T-helper 17 cell (primary cell): ENCODE measurements around the gene ZNF597. TPM values are rescaled to one million over a fixed set of nuclear protein-coding genes. Genes with fewer than 3 reads are reported as not detected.

Experiments
- ATAC-seq: fragments of 150-1000 bp; cut with Tn5 transposase; 2 replicates; pipeline ENCODE4 v1.10.0; 2021; ENCODE audit warnings: mild to moderate bottlenecking, moderate library complexity
- DNase-seq, 3 donors: peaks; one replicate each; pipeline versions ENCODE4 v3.0.0 to v3.0.0-alpha.2; 2020 to 2021
- H3K9me3 ChIP-seq: one replicate; pipeline ENCODE4 v1.7.0; 2013; ENCODE audit warnings: low read length, mild to moderate bottlenecking; ENCODE audit not compliant: control insufficient read depth, poor library complexity, severe bottlenecking
- H3K27ac Mint-ChIP-seq: one replicate; pipeline ENCODE4 v1.8.0; 2022; ENCODE audit warnings: mild to moderate bottlenecking, moderate library complexity, mixed read lengths
- H3K27me3 Mint-ChIP-seq: one replicate; pipeline ENCODE4 v1.8.0; 2022; ENCODE audit warnings: mixed read lengths
- H3K36me3 Mint-ChIP-seq: one replicate; pipeline ENCODE4 v1.8.0; 2022; ENCODE audit warnings: low read depth, mixed read lengths
- H3K4me1 Mint-ChIP-seq: one replicate; pipeline ENCODE4 v1.8.0; 2022; ENCODE audit warnings: mild to moderate bottlenecking, mixed read lengths
- H3K4me3 Mint-ChIP-seq: one replicate; pipeline ENCODE4 v1.8.0; 2022; ENCODE audit warnings: mild to moderate bottlenecking, moderate library complexity, mixed read lengths
- total RNA-seq, 4 donors: library from RNA in 2 of 4; stranded (reverse) in 2 of 4; gene quantifications; one replicate each; pipeline ENCODE4 v1.2.3 and lab custom pipeline; 2022 to 2026

ZNF597 gene
- total RNA-seq (1 to 10 TPM; 3.0 to 3.2 TPM), total RNA-seq (lab: John Stamatoyannopoulos, UW) (10.0 to 15.9 reads per million in 2 donors)

- DNase-seq (peak; percentile 57 to 71 (median 60)), ATAC-seq (peak; percentile 96)
- Mint-ChIP-seq H3K4me1 (peaks cover 9% of the 10 kb centered on the region), H3K4me3 (peak within 1 kb of the TSS; percentile 89), H3K27me3 (no peaks in the 10 kb centered on the region), H3K27ac (peak within 1 kb of the TSS; percentile 91), H3K36me3 (no peaks in the 10 kb centered on the region)
- H3K9me3 ChIP-seq = no peaks in the 10 kb centered on the region
Measured at GRCh38 chr16:3443108-3444031, at the start of gene ZNF597, which contains the start of gene NAA60. ZNF597 (minus strand) TSS chr16:3443504; CDS start chr16:3443153, 351 bp downstream. NAA60 (plus strand) TSS chr16:3443680; CDS start chr16:3476228, 32,548 bp downstream.

DNA sequence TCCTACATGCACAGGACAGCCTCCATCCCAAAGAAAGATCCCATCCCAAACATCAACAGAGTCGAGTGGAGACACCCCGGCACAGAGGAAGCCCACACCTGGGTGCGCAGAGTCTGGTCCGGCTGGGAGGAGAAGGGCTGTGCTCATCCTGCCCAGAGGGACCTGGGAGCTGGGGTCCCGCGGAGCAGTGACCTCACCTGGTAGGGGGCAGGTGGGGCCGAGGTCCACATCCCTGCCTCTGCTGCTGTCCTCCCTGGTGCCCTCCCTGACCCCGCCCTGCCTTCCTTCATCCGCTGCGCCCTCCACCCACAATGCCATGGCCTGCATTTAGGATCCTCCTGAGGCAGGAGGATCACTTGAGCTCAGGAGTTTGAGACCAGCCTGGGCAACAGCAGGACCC, 49.1 kb upstream of the ZNF597 start:
- H3K27ac Mint-ChIP-seq = no peak overlapping the region
- no peak overlapping the region for H3K4me3 Mint-ChIP-seq
- no peaks in the 10 kb centered on the region for H3K36me3 Mint-ChIP-seq
- DNase-seq (no peak), ATAC-seq (no peak)
- peaks cover 2% of the 10 kb centered on the region for H3K4me1 Mint-ChIP-seq
- H3K9me3 ChIP-seq = no peaks in the 10 kb centered on the region
- no peaks in the 10 kb centered on the region for H3K27me3 Mint-ChIP-seq

DNA sequence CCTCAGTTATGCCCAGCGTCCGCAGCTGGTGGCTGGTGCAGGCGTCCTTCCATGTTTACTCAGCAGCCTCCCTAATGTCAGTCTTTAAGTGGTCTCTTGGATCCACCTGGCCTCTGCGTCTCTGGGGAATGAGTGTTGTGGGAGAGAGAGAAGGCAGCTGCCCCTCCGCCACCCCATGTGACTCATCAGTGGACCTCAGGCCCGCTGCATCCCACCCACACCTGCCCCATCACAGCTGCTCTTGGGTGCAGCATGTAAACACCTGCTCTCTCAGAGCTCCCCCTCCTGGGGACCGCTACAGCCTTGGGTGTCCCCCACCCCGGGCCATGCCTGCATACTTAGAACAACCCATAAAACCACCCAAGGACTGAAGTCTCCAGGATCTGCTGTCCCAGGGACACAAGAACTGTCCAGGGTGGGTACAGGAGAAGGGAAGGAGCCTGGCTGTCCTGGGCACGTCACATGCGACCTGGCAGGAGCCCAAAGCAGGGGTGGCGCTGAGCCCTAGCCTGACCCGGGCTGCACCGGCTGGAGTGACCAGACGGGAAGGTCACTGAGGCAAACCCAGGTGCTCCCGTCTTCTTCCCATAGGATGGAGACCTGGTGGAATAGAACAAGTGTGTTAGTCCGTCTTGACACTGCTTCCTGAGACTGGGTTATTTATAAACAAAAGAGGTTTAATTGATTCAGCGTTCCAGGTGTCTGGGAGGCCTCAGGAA, 47.8 kb upstream of the ZNF597 start:
- peaks cover 2% of the 10 kb centered on the region for H3K4me1 Mint-ChIP-seq
- H3K27me3 Mint-ChIP-seq = no peaks in the 10 kb centered on the region
- peak overlapping the region; percentile 66 for H3K27ac Mint-ChIP-seq
- H3K4me3 Mint-ChIP-seq = no peak overlapping the region
- no peaks in the 10 kb centered on the region for H3K9me3 ChIP-seq
- ATAC-seq (no peak), DNase-seq (no peak)
- H3K36me3 Mint-ChIP-seq = no peaks in the 10 kb centered on the region

DNA sequence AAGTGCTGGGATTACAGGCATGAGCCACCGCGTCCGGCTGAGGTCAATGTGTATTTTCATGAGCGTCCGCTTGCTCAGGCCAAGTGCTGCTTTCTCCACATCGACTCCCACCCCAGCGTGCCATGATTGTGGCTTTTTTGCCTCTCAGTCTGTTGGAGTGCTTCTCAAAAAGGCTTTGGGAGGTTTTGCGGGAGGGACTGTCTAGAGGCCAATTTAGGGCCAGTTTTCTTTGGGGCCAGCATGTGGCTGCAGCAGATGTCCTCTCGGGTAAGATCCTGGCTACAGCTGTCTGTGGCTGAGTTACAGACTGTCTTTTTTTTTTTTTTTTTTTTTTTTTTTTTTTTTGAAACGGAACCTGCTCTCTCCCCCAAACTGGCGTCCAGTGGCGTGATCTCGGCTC, 45.5 kb upstream of the ZNF597 start:
- Mint-ChIP-seq H3K27me3 (no peaks in the 10 kb centered on the region), H3K4me3 (no peak overlapping the region), H3K27ac (no peak overlapping the region), H3K4me1 (peaks cover 2% of the 10 kb centered on the region), H3K36me3 (peaks cover 2% of the 10 kb centered on the region)
- no peak for DNase-seq
- H3K9me3 ChIP-seq = no peaks in the 10 kb centered on the region
- ATAC-seq = no peak

GRCh38 chr16:3487521-3488410, 44.5 kb upstream of the ZNF597 start:
- H3K27ac Mint-ChIP-seq = no peak overlapping the region
- peaks cover 5% of the 10 kb centered on the region for H3K36me3 Mint-ChIP-seq
- no peaks in the 10 kb centered on the region for H3K27me3 Mint-ChIP-seq
- no peak for ATAC-seq
- H3K4me3 Mint-ChIP-seq = peak overlapping the region; percentile 19
- H3K4me1 Mint-ChIP-seq = peaks cover 4% of the 10 kb centered on the region
- no peaks in the 10 kb centered on the region for H3K9me3 ChIP-seq
- DNase-seq = no peak

GRCh38 chr16:3486506-3487215, 43.4 kb upstream of the ZNF597 start:
- no peaks in the 10 kb centered on the region for H3K9me3 ChIP-seq
- H3K36me3 Mint-ChIP-seq = peaks cover 7% of the 10 kb centered on the region
- H3K4me3 Mint-ChIP-seq = no peak overlapping the region
- no peak overlapping the region for H3K27ac Mint-ChIP-seq
- no peaks in the 10 kb centered on the region for H3K27me3 Mint-ChIP-seq
- ATAC-seq = no peak
- H3K4me1 Mint-ChIP-seq = peaks cover 4% of the 10 kb centered on the region
- no peak for DNase-seq

GRCh38 chr16:3485821-3486505, 42.7 kb upstream of the ZNF597 start:
- H3K36me3 Mint-ChIP-seq = peaks cover 7% of the 10 kb centered on the region
- ATAC-seq (no peak), DNase-seq (no peak)
- H3K9me3 ChIP-seq = no peaks in the 10 kb centered on the region
- H3K27ac Mint-ChIP-seq = no peak overlapping the region
- H3K4me1 Mint-ChIP-seq = peaks cover 2% of the 10 kb centered on the region
- no peak overlapping the region for H3K4me3 Mint-ChIP-seq
- no peaks in the 10 kb centered on the region for H3K27me3 Mint-ChIP-seq

- no peaks in the 10 kb centered on the region for H3K9me3 ChIP-seq
- no peak for ATAC-seq
- Mint-ChIP-seq H3K27me3 (no peaks in the 10 kb centered on the region), H3K27ac (no peak overlapping the region), H3K36me3 (peaks cover 7% of the 10 kb centered on the region), H3K4me3 (no peak overlapping the region), H3K4me1 (peaks cover 2% of the 10 kb centered on the region)
- DNase-seq = no peak
Measured at GRCh38 chr16:3485097-3485745, 41.9 kb upstream of the ZNF597 start.

DNA sequence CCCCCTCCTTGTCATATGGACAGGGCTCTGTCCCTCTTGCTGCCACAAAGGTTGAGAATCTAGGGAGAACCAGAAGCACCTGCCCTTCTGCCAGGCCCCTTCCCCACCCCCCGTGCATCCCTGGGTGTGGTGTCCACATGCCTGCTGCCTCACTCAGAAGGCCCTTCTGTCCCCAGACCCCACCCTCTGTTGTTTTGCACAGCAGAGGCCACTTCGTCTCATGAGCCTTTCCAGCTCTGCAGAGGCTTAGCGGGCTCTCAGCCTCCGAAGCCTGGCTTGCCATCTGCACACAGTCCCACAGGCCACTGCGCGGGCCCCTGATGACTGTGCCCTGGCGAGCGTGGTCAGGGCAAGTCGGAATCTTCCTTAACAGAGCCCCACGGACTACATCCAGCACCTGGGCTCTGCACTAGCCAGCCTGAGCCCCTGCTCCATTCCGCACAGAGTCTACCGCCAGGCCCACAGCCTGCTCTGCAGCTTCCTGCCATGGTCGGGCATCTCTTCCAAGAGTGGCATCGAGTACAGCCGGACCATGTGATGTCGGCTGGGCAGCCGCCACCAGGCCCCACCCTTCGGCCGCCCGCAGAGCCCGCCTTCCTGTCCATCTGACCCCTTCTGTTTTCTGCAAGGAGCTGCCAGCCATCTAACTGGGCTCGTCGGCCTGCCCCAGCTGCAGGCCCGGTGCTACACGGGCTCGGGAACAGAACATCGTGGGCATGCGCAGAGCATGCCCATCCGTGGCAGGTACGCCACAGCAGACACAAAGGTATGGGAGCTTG, 41.2 kb upstream of the ZNF597 start:
- peaks cover 2% of the 10 kb centered on the region for H3K4me1 Mint-ChIP-seq
- ATAC-seq = no peak
- DNase-seq = no peak
- H3K9me3 ChIP-seq = no peaks in the 10 kb centered on the region
- no peaks in the 10 kb centered on the region for H3K27me3 Mint-ChIP-seq
- H3K4me3 Mint-ChIP-seq = no peak overlapping the region
- peaks cover 9% of the 10 kb centered on the region for H3K36me3 Mint-ChIP-seq
- no peak overlapping the region for H3K27ac Mint-ChIP-seq

- Mint-ChIP-seq H3K27me3 (no peaks in the 10 kb centered on the region), H3K36me3 (peaks cover 11% of the 10 kb centered on the region), H3K4me3 (no peak overlapping the region), H3K4me1 (peaks cover 2% of the 10 kb centered on the region), H3K27ac (peak overlapping the region; percentile 86)
- DNase-seq (no peak), ATAC-seq (no peak)
- H3K9me3 ChIP-seq = no peaks in the 10 kb centered on the region
Measured at GRCh38 chr16:3482659-3483241, 39.4 kb upstream of the ZNF597 start.
